IMR-90 (cell line): ENCODE results near the gene CDK18. TPM values are rescaled to one million over a fixed set of nuclear protein-coding genes. Genes with fewer than 3 reads are reported as not detected.

Experiments used
- ATAC-seq: fragments of 200-7000 bp; cut with Tn5 transposase; 2 replicates; pipeline ENCODE4 v1.9.1; 2020; ENCODE audit warnings: low read depth, mild to moderate bottlenecking, moderate library complexity
- BruUV-seq: library from RNA; stranded (reverse); fragments of 400-500 nt; replicated peaks from 2 replicates; lab custom pipeline; 2021; lab: Mats Ljungman, UMichigan
- CTCF ChIA-PET: fragments of 300-600 bp; formaldehyde crosslinking; extraction: SDS; loops from one replicate; lab custom pipeline; 2021; ENCODE audit warnings: antibody characterized with exemption; lab: Yijun Ruan, JAX
- POLR2A ChIA-PET: fragments of 300-600 bp; sonication (Branson Sonifier 250); formaldehyde crosslinking; loops from one replicate; lab custom pipeline; 2022; ENCODE audit warnings: antibody characterized with exemption; ENCODE audit not compliant: unreplicated experiment; lab: Charles Lee
- DNase-seq: peaks from one replicate; pipeline ENCODE4 v3.0.0; 2013
- H2AFZ ChIP-seq: replicated peaks from 2 replicates; pipeline ENCODE3; 2013; ENCODE audit warnings: low read length, mild to moderate bottlenecking; ENCODE audit not compliant: poor library complexity
- H2AK5ac ChIP-seq: 2 replicates; pipeline ENCODE4 v1.6.1; 2013; ENCODE audit warnings: low read depth, low read length, inconsistent platforms
- H2AK9ac ChIP-seq: replicated peaks from 2 replicates; pipeline ENCODE3; 2013; ENCODE audit warnings: mild to moderate bottlenecking, low read depth, low read length, moderate library complexity; ENCODE audit not compliant: poor library complexity
- H2BK120ac ChIP-seq: 2 replicates; pipeline ENCODE4 v1.6.1; 2013; ENCODE audit warnings: low read depth, low read length, inconsistent platforms
- H2BK15ac ChIP-seq: 3 replicates; pipeline ENCODE4 v1.6.1; 2013; ENCODE audit warnings: low read depth, low read length, inconsistent platforms
- H2BK20ac ChIP-seq: 2 replicates; pipeline ENCODE4 v1.6.1; 2013; ENCODE audit warnings: low read depth, mild to moderate bottlenecking, inconsistent platforms, low read length, moderate library complexity
- H2BK5ac ChIP-seq: 2 replicates; pipeline ENCODE4 v1.6.1; 2013; ENCODE audit warnings: mild to moderate bottlenecking, low read depth, low read length, inconsistent platforms; ENCODE audit not compliant: poor library complexity, severe bottlenecking
- H3K14ac ChIP-seq: replicated peaks from 2 replicates; pipeline ENCODE4 v1.6.1; 2013; ENCODE audit warnings: low read depth, low read length, inconsistent platforms
- H3K18ac ChIP-seq: 2 replicates; pipeline ENCODE4 v1.6.1; 2013; ENCODE audit warnings: low read depth, low read length, control low read depth
- H3K23ac ChIP-seq: 2 replicates; pipeline ENCODE4 v1.6.1; 2013; ENCODE audit warnings: low read depth, low read length, inconsistent platforms
- H3K27ac ChIP-seq: 2 replicates; pipeline ENCODE4 v1.5.1; 2013; ENCODE audit warnings: mild to moderate bottlenecking, control low read depth, low read length; ENCODE audit not compliant: insufficient read depth
- H3K27me3 ChIP-seq: 2 replicates; pipeline ENCODE4 v1.6.1; 2013; ENCODE audit warnings: low read length; ENCODE audit not compliant: control insufficient read depth, insufficient read depth
- H3K36me3 ChIP-seq: 2 replicates; pipeline ENCODE4 v1.6.1; 2013; ENCODE audit warnings: low read length, mixed read lengths; ENCODE audit not compliant: control insufficient read depth, insufficient read depth
- H3K4ac ChIP-seq: 2 replicates; pipeline ENCODE4 v1.6.1; 2013; ENCODE audit warnings: low read depth, low read length, inconsistent platforms
- H3K4me1 ChIP-seq: 2 replicates; pipeline ENCODE4 v1.6.1; 2013; ENCODE audit warnings: low read length, mixed read lengths; ENCODE audit not compliant: control insufficient read depth, insufficient read depth
- H3K4me2 ChIP-seq: 2 replicates; pipeline ENCODE4 v1.6.1; 2013; ENCODE audit warnings: low read depth, mild to moderate bottlenecking, control low read depth, low read length, moderate library complexity
- H3K4me3 ChIP-seq: 2 replicates; pipeline ENCODE4 v1.5.1; 2013; ENCODE audit warnings: low read depth, mild to moderate bottlenecking, control low read depth, low read length, moderate library complexity; ENCODE audit not compliant: insufficient read depth
- H3K56ac ChIP-seq: 2 replicates; pipeline ENCODE4 v1.6.1; 2013; ENCODE audit warnings: low read length, inconsistent platforms; ENCODE audit not compliant: insufficient read depth; ENCODE audit errors: extremely low read depth
- H3K79me1 ChIP-seq, 2 experiments: 2 replicates each; pipeline ENCODE4 v1.6.1; 2013; ENCODE audit warnings: low read length in 2 of 2, inconsistent platforms in 1 of 2, low read depth in 1 of 2
- H3K9ac ChIP-seq: 2 replicates; pipeline ENCODE4 v1.6.1; 2013; ENCODE audit warnings: low read depth, low read length, control low read depth
- H3K9me1 ChIP-seq: 2 replicates; pipeline ENCODE4 v1.6.1; 2013; ENCODE audit warnings: low read length, inconsistent platforms; ENCODE audit not compliant: insufficient read depth
- H3K9me3 ChIP-seq: 2 replicates; pipeline ENCODE4 v1.6.1; 2013; ENCODE audit warnings: low read length; ENCODE audit not compliant: control insufficient read depth, insufficient read depth
- H4K20me1 ChIP-seq: 2 replicates; pipeline ENCODE4 v1.6.1; 2013; ENCODE audit warnings: low read length, inconsistent platforms; ENCODE audit not compliant: insufficient read depth
- H4K5ac ChIP-seq: 2 replicates; pipeline ENCODE4 v1.6.1; 2013; ENCODE audit warnings: mild to moderate bottlenecking, low read depth, low read length, control low read depth
- H4K8ac ChIP-seq, 2 experiments: 2 replicates each; pipeline ENCODE4 v1.6.1; 2013; ENCODE audit warnings: low read depth in 2 of 2, low read length in 2 of 2, control low read depth in 1 of 2, inconsistent platforms in 1 of 2
- H4K91ac ChIP-seq: 2 replicates; pipeline ENCODE4 v1.6.1; 2013; ENCODE audit warnings: low read depth, low read length, inconsistent platforms; ENCODE audit not compliant: insufficient read depth
- WGBS, 2 experiments: methylation state at CpG; one replicate each; pipeline versions ENCODE4 v1.1.5 to v1.1.7; 2013; ENCODE audit warnings: missing lambda C conversion rate in 2 of 2; ENCODE audit not compliant: insufficient read length in 1 of 2; ENCODE audit errors: extremely low coverage in 2 of 2; 5-methylcytosine and 5-hydroxymethylcytosine counted together
- dilution Hi-C: fragments of 300-500 bp; cut with HindIII; formaldehyde crosslinking; loops from one replicate; pipeline ENCODE4 v1.14.3; 2018; ENCODE audit warnings: low sequenced_read_pairs; ENCODE audit not compliant: unreplicated experiment
- in situ Hi-C: fragments of 300-500 bp; cut with MboI; formaldehyde crosslinking; loops from 3 replicates; pipeline ENCODE4 v1.14.3; 2019; ENCODE audit warnings: low sequenced_read_pairs, inconsistent platforms, mixed read lengths
- intact Hi-C: fragments of 100-400 bp; cut with micrococcal nuclease; formaldehyde crosslinking; loops from 2 replicates; pipeline ENCODE4 v1.10.0; 2022
- polyA plus RNA-seq, 3 experiments: library from polyadenylated mRNA; depleted of rRNA; stranded (reverse); fragments of >200 nt; gene quantifications; 2 replicates each; pipeline ENCODE4 v1.2.3, GENCODE V29; 2012; ENCODE audit warnings: low replicate concordance in 1 of 3
- total RNA-seq: library from RNA; depleted of rRNA; stranded (reverse); fragments of >200 nt; gene quantifications from 2 replicates; pipeline ENCODE4 v1.2.3, GENCODE V29; 2012
- TF ChIP-seq, protein P1 (sequence below): conservative IDR thresholded peaks from 2 replicates; pipeline ENCODE4 v1.5.1; 2012; ENCODE audit warnings: mild to moderate bottlenecking, low read depth, low read length, improper control_type of control experiment

Gene CDK18
- total and polyA plus RNA-seq, 2 of the 4 experiments (the other 2 are of a cell fraction) = 0.18 to 0.48 TPM

DNA sequence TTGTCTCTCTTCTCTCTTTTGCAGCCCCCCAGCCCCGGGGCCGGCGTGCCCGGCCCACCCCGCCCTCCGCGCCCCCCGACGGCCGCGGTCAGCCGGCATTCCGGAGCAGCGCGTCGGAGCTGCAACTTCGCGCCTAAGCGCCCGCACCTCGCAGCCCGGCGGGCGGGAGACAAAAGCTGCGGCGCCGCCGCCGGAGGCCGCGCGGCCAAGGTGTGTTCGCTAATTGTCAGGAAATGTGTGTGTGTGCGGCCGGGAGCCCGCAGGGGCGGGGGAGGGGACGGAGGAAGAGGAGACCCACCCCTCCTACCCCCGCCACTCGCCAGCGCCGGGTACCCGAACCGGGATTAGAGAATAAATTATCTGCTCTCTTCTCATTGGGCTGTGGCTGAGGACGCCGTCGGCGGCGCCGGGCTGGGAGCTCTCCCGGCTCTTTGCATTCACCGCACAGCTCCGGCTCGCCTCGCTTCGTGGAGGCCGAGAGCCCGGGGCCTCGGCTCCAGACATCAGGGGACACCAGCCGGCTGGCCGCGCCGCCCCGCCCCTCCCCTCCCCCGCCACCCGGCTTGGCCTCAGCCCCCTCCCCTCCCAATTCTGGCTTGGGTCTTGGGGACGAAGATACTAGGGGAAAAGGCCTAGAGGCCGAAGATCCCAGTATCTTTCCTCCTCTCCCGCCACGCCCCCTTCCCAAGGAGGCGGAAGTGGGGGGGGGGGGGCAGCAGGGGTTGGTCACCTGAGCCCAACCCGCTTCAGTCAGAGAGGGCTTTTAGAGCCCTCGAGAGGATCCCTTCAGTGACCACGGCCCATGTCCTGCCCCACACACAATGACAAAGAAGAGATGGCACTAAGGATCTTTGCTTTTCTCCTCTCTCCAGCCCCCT is 47.4 kb upstream of the CDK18 start:
- no peak for ATAC-seq
- no peak overlapping the region for H2BK5ac ChIP-seq

More for the DNA sequence above, 47.4 kb upstream of the CDK18 start:
- no peak overlapping the region for H3K4me2 ChIP-seq
- no peak overlapping the region for H2AFZ ChIP-seq
- H3K4me1 ChIP-seq = no peaks in the 10 kb centered on the region
- no peak overlapping the region for H3K14ac ChIP-seq
- no peak overlapping the region for H3K27ac ChIP-seq
- no peak overlapping the region for H4K91ac ChIP-seq
- H3K9me1 ChIP-seq = no peaks in the 10 kb centered on the region
- ChIA-PET CTCF (no interaction called here), POLR2A (no interaction called here)
- no peak for DNase-seq
- H3K9ac ChIP-seq = no peak overlapping the region
- TF ChIP-seq, protein P1, sequence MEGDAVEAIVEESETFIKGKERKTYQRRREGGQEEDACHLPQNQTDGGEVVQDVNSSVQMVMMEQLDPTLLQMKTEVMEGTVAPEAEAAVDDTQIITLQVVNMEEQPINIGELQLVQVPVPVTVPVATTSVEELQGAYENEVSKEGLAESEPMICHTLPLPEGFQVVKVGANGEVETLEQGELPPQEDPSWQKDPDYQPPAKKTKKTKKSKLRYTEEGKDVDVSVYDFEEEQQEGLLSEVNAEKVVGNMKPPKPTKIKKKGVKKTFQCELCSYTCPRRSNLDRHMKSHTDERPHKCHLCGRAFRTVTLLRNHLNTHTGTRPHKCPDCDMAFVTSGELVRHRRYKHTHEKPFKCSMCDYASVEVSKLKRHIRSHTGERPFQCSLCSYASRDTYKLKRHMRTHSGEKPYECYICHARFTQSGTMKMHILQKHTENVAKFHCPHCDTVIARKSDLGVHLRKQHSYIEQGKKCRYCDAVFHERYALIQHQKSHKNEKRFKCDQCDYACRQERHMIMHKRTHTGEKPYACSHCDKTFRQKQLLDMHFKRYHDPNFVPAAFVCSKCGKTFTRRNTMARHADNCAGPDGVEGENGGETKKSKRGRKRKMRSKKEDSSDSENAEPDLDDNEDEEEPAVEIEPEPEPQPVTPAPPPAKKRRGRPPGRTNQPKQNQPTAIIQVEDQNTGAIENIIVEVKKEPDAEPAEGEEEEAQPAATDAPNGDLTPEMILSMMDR = no peak
- H3K23ac ChIP-seq = no peak overlapping the region
- H3K56ac ChIP-seq = no peak overlapping the region
- H2AK9ac ChIP-seq = no peak overlapping the region
- intact Hi-C loops = no loop called here
- no peak overlapping the region for H2AK5ac ChIP-seq
- in situ Hi-C loops = no loop called here
- no peak overlapping the region for H2BK20ac ChIP-seq
- H3K36me3 ChIP-seq = no peaks in the 10 kb centered on the region
- no peak overlapping the region for H4K5ac ChIP-seq
- no peak overlapping the region for H2BK15ac ChIP-seq
- H3K79me1 ChIP-seq = no peaks in the 10 kb centered on the region
- no peak overlapping the region for H2BK120ac ChIP-seq
- dilution Hi-C loops = no loop called here
- no peak overlapping the region for H3K4ac ChIP-seq
- H3K4me3 ChIP-seq = no peak overlapping the region
- H3K9me3 ChIP-seq = 0 out of 2 replicates have a peak, but pooled peaks cover 2% of the 10 kb centered on the region
- 20% methylated on average over 1 of the region's 74 CpGs; no CpG with 5 or more reads in 1 of the 2 experiments for WGBS, 2 experiments
- H3K18ac ChIP-seq = no peak overlapping the region
- no TSS peak for BruUV-seq
- H3K27me3 ChIP-seq = peaks cover 69% of the 10 kb centered on the region
- no peaks in the 10 kb centered on the region for H4K20me1 ChIP-seq
- no peak overlapping the region for H4K8ac ChIP-seq
